ENCODE measurements around the gene TBC1D22A.

DNA sequence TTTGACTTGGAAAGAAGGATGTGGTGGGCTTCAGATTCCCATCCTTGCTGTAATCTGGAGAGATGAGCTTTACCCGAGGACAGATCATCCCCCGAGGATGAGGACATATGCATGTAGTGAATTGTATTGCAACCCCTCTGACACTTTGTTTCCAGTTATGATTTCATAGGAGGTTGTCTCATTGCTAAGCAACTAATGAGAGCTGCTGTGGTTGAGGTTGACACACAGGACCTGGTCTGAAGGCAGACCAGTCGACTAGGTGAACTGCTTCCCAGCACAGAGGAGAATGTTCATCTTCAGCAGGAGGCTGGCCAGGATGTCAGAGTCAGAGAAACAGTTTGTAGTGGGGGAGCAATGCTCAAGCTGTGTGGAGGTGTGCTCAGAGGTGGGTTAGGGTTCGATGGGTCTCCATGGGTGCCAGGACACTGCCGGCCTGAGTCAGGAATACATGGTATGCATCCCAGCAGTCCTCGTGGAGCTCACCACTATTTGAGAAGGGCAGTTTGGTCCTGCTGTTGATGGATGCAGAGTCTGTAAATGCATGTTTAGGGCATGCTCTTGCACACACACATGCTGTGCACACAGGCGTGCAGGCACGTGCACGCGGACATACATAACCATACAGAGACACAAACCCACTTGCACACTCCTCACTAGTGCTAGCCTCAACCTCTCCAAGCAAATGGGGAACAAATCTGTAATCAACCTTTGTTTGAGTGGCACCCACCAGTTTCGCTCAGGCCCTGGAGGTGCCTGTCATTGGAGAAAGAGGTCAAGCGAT is 153.7 kb downstream of the TBC1D22A start:
- TF ChIP-seq, protein P1, sequence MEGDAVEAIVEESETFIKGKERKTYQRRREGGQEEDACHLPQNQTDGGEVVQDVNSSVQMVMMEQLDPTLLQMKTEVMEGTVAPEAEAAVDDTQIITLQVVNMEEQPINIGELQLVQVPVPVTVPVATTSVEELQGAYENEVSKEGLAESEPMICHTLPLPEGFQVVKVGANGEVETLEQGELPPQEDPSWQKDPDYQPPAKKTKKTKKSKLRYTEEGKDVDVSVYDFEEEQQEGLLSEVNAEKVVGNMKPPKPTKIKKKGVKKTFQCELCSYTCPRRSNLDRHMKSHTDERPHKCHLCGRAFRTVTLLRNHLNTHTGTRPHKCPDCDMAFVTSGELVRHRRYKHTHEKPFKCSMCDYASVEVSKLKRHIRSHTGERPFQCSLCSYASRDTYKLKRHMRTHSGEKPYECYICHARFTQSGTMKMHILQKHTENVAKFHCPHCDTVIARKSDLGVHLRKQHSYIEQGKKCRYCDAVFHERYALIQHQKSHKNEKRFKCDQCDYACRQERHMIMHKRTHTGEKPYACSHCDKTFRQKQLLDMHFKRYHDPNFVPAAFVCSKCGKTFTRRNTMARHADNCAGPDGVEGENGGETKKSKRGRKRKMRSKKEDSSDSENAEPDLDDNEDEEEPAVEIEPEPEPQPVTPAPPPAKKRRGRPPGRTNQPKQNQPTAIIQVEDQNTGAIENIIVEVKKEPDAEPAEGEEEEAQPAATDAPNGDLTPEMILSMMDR (IDR thresholded peaks at IDR 0.05; ENCODE audit: low read length) = no peak
- TF ChIP-seq EZH2 (IDR thresholded peaks at IDR 0.05; ENCODE audit: borderline replicate concordance, low read length) = no peak
